Articular chondrocyte of knee joint (primary cell): ENCODE results near the gene GPX3. TPM values are rescaled to one million over a fixed set of nuclear protein-coding genes. Genes with fewer than 3 reads are reported as not detected.

Experiments used
- total RNA-seq: library from RNA; depleted of rRNA; stranded (reverse); fragments of >200 nt; gene quantifications from 2 replicates; pipeline ENCODE4 v1.2.3, GENCODE V29; 2012

GPX3 gene
- 65.6 and 97.7 TPM in 2 replicates for total RNA-seq

GRCh38 chr5:151020304-151021110, at the start of gene GPX3:
Gene GPX3 (plus strand): TSS chr5:151020591. CDS start chr5:151020655, 64 bp downstream.

Other genes with a start within 250 kb of the GPX3 start
- 37.1 and 50.4 TPM in 2 replicates for gene SMIM3, start 241.8 kb upstream of the GPX3 start, total RNA-seq
- gene IRGM, start 174.1 kb upstream of the GPX3 start, total RNA-seq: 0.13 TPM in 1 of 2 replicates, not detected in the other
- 8.1 and 10.6 TPM in 2 replicates for gene ZNF300, start 115.6 kb upstream of the GPX3 start, total RNA-seq
- 65.8 and 69.5 TPM in 2 replicates for gene TNIP1, start 60.4 kb downstream of the GPX3 start, total RNA-seq
- gene ANXA6, start 137.2 kb downstream of the GPX3 start, total RNA-seq: 269 and 290 TPM in 2 replicates
- 3.9 and 6.1 TPM in 2 replicates for gene CCDC69, start 203.5 kb downstream of the GPX3 start, total RNA-seq
- gene GM2A, start 232.6 kb downstream of the GPX3 start, total RNA-seq: 39.3 and 44.0 TPM in 2 replicates